OCI-LY7 (cell line): ENCODE data around the gene TRIM40. TPM values are rescaled to one million over a fixed set of nuclear protein-coding genes. Genes with fewer than 3 reads are reported as not detected.
"Not testable (repeated sequence)": the region's sequence is repeated elsewhere in the genome, so short reads cannot be mapped to it uniquely, and the experiment has no call there.

Experiments used
- BruUV-seq: library from RNA; stranded (reverse); fragments of 400-500 nt; replicated peaks from 2 replicates; lab custom pipeline; 2021; lab: Mats Ljungman, UMichigan
- CTCF ChIA-PET: fragments of 300-600 bp; sonication (Branson Sonifier 250); formaldehyde crosslinking; loops from one replicate; lab custom pipeline; 2022; ENCODE audit warnings: antibody characterized with exemption; ENCODE audit not compliant: unreplicated experiment; lab: Charles Lee
- POLR2A ChIA-PET: fragments of 300-600 bp; sonication (Branson Sonifier 250); formaldehyde crosslinking; loops from one replicate; lab custom pipeline; 2022; ENCODE audit warnings: antibody characterized with exemption; lab: Charles Lee
- DNase-seq: peaks from one replicate; pipeline ENCODE4 v3.0.0-alpha.2; 2015; ENCODE audit warnings: low spot score
- H2AFZ ChIP-seq: fragments of 200-600 bp; sonication (generic), shearing (Covaris generic); 2 replicates; pipeline ENCODE4 v1.6.1; 2014; ENCODE audit warnings: mild to moderate bottlenecking, antibody characterized with exemption, low read length, moderate library complexity
- H3K27ac ChIP-seq: fragments of 200-600 bp; sonication (generic); 2 replicates; pipeline ENCODE4 v1.5.1; 2014; ENCODE audit warnings: mixed run types, low read depth, mild to moderate bottlenecking, moderate library complexity, low read length, inconsistent platforms; ENCODE audit not compliant: poor library complexity, severe bottlenecking
- H3K36me3 ChIP-seq: fragments of 200-600 bp; sonication (generic); 2 replicates; pipeline ENCODE4 v1.6.1; 2014; ENCODE audit warnings: mild to moderate bottlenecking, antibody characterized with exemption, low read length, moderate library complexity, mixed read lengths; ENCODE audit not compliant: insufficient read depth
- H3K4me1 ChIP-seq: fragments of 200-600 bp; sonication (generic); 2 replicates; pipeline ENCODE4 v1.5.1; 2014; ENCODE audit warnings: mild to moderate bottlenecking, low read length; ENCODE audit not compliant: insufficient read depth, poor library complexity, severe bottlenecking
- H3K4me2 ChIP-seq: fragments of 200-600 bp; sonication (generic); 2 replicates; pipeline ENCODE4 v1.6.1; 2014; ENCODE audit warnings: mild to moderate bottlenecking, low read length
- H3K4me3 ChIP-seq: fragments of 200-600 bp; sonication (generic); 2 replicates; pipeline ENCODE4 v1.5.1; 2014; ENCODE audit warnings: mild to moderate bottlenecking, low read depth, low read length; ENCODE audit not compliant: poor library complexity, severe bottlenecking
- H3K79me2 ChIP-seq: fragments of 200-600 bp; sonication (generic); 2 replicates; pipeline ENCODE4 v1.6.1; 2016; ENCODE audit warnings: low read depth, mild to moderate bottlenecking, low read length, moderate library complexity, mixed read lengths; ENCODE audit not compliant: insufficient read depth
- H3K9me2 ChIP-seq: fragments of 200-600 bp; sonication (generic); 2 replicates; pipeline ENCODE4 v1.6.1; 2016; ENCODE audit warnings: mild to moderate bottlenecking, low read length, mixed read lengths; ENCODE audit not compliant: insufficient read depth
- H3K9me3 ChIP-seq: fragments of 200-600 bp; sonication (generic); 2 replicates; pipeline ENCODE4 v1.6.1; 2014; ENCODE audit warnings: mild to moderate bottlenecking, mixed run types, low read length, mixed read lengths
- H4K20me1 ChIP-seq: fragments of 200-600 bp; sonication (generic); 2 replicates; pipeline ENCODE4 v1.6.1; 2014; ENCODE audit warnings: mild to moderate bottlenecking, antibody characterized with exemption, low read length, moderate library complexity, mixed read lengths; ENCODE audit not compliant: insufficient read depth
- CTCF ChIP-seq: fragments of 200-600 bp; sonication (generic); conservative IDR thresholded peaks from 2 replicates; pipeline ENCODE4 v1.5.1; 2014; ENCODE audit warnings: mild to moderate bottlenecking, antibody characterized with exemption, low read length, moderate library complexity, mixed read lengths
- EZH2phosphoT487 ChIP-seq: fragments of 200-600 bp; sonication (generic); IDR thresholded peaks from 2 replicates; pipeline ENCODE4 v1.6.1; 2018; ENCODE audit warnings: low read depth, borderline replicate concordance, mild to moderate bottlenecking, mixed run types, antibody characterized with exemption, low read length, moderate library complexity, mixed read lengths
- intact Hi-C: fragments of 100-400 bp; cut with micrococcal nuclease; formaldehyde crosslinking; loops from one replicate; pipeline ENCODE4 v1.10.0; 2022; ENCODE audit not compliant: unreplicated experiment
- total RNA-seq, 2 experiments: library from RNA; depleted of rRNA in 1 of 2; stranded (reverse); fragments of >200 nt in 1 of 2; shearing (Covaris generic) in 1 of 2; gene quantifications; 2 replicates each; pipeline ENCODE4 v1.2.3, GENCODE V29; 2014 to 2022

The TRIM40 gene
- total RNA-seq, 2 experiments from 2014 or later, result not detected

DNA sequence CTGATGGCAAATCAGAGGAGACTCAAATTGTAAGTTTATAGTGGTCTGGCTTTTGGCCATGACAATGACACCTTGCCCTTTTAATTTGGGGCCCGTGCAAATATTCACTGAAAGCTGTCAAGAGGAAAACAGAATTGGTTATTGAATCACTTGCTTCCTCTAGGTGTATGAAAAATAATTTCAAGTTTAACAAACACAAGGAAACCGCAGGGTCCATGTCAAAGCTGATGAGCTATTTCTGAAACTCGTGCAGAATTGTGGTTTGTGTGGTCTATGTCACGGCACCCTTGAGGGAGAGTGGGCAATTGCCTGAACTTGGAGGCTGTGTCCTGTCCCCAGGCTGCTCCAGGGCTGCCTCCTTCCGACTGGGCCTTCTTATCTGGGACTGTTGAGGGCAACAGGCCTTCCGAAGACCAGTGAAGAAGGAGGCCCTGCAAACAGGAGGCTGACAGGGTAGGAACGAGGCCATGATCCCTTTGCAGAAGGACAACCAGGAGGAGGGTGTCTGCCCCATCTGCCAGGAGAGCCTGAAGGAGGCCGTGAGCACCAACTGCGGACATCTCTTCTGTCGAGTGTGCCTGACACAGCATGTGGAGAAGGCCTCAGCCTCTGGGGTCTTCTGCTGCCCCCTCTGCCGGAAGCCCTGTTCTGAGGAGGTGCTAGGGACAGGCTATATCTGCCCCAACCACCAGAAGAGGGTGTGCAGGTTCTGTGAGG lies 788 bp downstream of the TRIM40 start:
- POLR2A ChIA-PET, result no interaction called here
- H3K9me2 ChIP-seq, result no peaks in the 10 kb centered on the region
- no peaks in the 10 kb centered on the region for H3K4me1 ChIP-seq
- H2AFZ ChIP-seq, result no peak overlapping the region
- no peaks in the 10 kb centered on the region for H4K20me1 ChIP-seq
- CTCF ChIA-PET, result no interaction called here
- BruUV-seq, result no TSS peak
- H3K36me3 ChIP-seq, result no peaks in the 10 kb centered on the region
- no peaks in the 10 kb centered on the region for H3K79me2 ChIP-seq
- no peak overlapping the region for H3K4me3 ChIP-seq
- DNase-seq, result no peak
- H3K27ac ChIP-seq, result no peak overlapping the region
- no peak overlapping the region for H3K4me2 ChIP-seq
- H3K9me3 ChIP-seq, result no peaks in the 10 kb centered on the region
- intact Hi-C loops, result no loop called here
- TF ChIP-seq CTCF, result no peak
- no peak for TF ChIP-seq EZH2phosphoT487

GRCh38 chr6:30140240-30140639 lies 4.3 kb downstream of the TRIM40 start:
- H3K4me2 ChIP-seq, H3K9me3 ChIP-seq, H3K36me3 ChIP-seq, H3K4me1 ChIP-seq, DNase-seq, H3K9me2 ChIP-seq, H3K4me3 ChIP-seq, BruUV-seq, H2AFZ ChIP-seq, CTCF ChIA-PET, POLR2A ChIA-PET, intact Hi-C loops, H3K27ac ChIP-seq, H3K79me2 ChIP-seq, H4K20me1 ChIP-seq: not testable (repeated sequence)

GRCh38 chr6:30142665-30143064 lies 6.7 kb downstream of the TRIM40 start:
- H3K27ac ChIP-seq, result no peak overlapping the region
- ChIA-PET CTCF (interaction anchor here (0.5 kb wide), 1 partner anchor 12 kb away, joined by 3 read pairs; no protein-coding TSS in a partner anchor), POLR2A (no interaction called here)
- no peaks in the 10 kb centered on the region for H3K36me3 ChIP-seq
- no peak overlapping the region for H2AFZ ChIP-seq
- BruUV-seq, result no TSS peak
- no peak overlapping the region for H3K4me2 ChIP-seq
- no peak for DNase-seq
- no peaks in the 10 kb centered on the region for H4K20me1 ChIP-seq
- H3K9me2 ChIP-seq, result no peaks in the 10 kb centered on the region
- intact Hi-C loops, result no loop called here
- H3K79me2 ChIP-seq, result no peaks in the 10 kb centered on the region
- no peak for TF ChIP-seq EZH2phosphoT487
- no peak overlapping the region for H3K4me3 ChIP-seq
- no peaks in the 10 kb centered on the region for H3K4me1 ChIP-seq
- H3K9me3 ChIP-seq, result no peaks in the 10 kb centered on the region
